IMR-90 (cell line): ENCODE data around the gene MRPS34. TPM values are rescaled to one million over a fixed set of nuclear protein-coding genes. Genes with fewer than 3 reads are reported as not detected.

Experiments used
- ATAC-seq: fragments of 200-7000 bp; cut with Tn5 transposase; 2 replicates; pipeline ENCODE4 v1.9.1; 2020; ENCODE audit warnings: low read depth, mild to moderate bottlenecking, moderate library complexity
- BruUV-seq: library from RNA; stranded (reverse); fragments of 400-500 nt; replicated peaks from 2 replicates; lab custom pipeline; 2021; lab: Mats Ljungman, UMichigan
- CTCF ChIA-PET: fragments of 300-600 bp; formaldehyde crosslinking; extraction: SDS; loops from one replicate; lab custom pipeline; 2021; ENCODE audit warnings: antibody characterized with exemption; lab: Yijun Ruan, JAX
- POLR2A ChIA-PET: fragments of 300-600 bp; sonication (Branson Sonifier 250); formaldehyde crosslinking; loops from one replicate; lab custom pipeline; 2022; ENCODE audit warnings: antibody characterized with exemption; ENCODE audit not compliant: unreplicated experiment; lab: Charles Lee
- DNase-seq: peaks from one replicate; pipeline ENCODE4 v3.0.0; 2013
- H2AFZ ChIP-seq: replicated peaks from 2 replicates; pipeline ENCODE3; 2013; ENCODE audit warnings: low read length, mild to moderate bottlenecking; ENCODE audit not compliant: poor library complexity
- H2AK5ac ChIP-seq: 2 replicates; pipeline ENCODE4 v1.6.1; 2013; ENCODE audit warnings: low read depth, low read length, inconsistent platforms
- H2AK9ac ChIP-seq: replicated peaks from 2 replicates; pipeline ENCODE3; 2013; ENCODE audit warnings: mild to moderate bottlenecking, low read depth, low read length, moderate library complexity; ENCODE audit not compliant: poor library complexity
- H2BK120ac ChIP-seq: 2 replicates; pipeline ENCODE4 v1.6.1; 2013; ENCODE audit warnings: low read depth, low read length, inconsistent platforms
- H2BK15ac ChIP-seq: 3 replicates; pipeline ENCODE4 v1.6.1; 2013; ENCODE audit warnings: low read depth, low read length, inconsistent platforms
- H2BK20ac ChIP-seq: 2 replicates; pipeline ENCODE4 v1.6.1; 2013; ENCODE audit warnings: low read depth, mild to moderate bottlenecking, inconsistent platforms, low read length, moderate library complexity
- H2BK5ac ChIP-seq: 2 replicates; pipeline ENCODE4 v1.6.1; 2013; ENCODE audit warnings: mild to moderate bottlenecking, low read depth, low read length, inconsistent platforms; ENCODE audit not compliant: poor library complexity, severe bottlenecking
- H3K14ac ChIP-seq: replicated peaks from 2 replicates; pipeline ENCODE4 v1.6.1; 2013; ENCODE audit warnings: low read depth, low read length, inconsistent platforms
- H3K18ac ChIP-seq: 2 replicates; pipeline ENCODE4 v1.6.1; 2013; ENCODE audit warnings: low read depth, low read length, control low read depth
- H3K23ac ChIP-seq: 2 replicates; pipeline ENCODE4 v1.6.1; 2013; ENCODE audit warnings: low read depth, low read length, inconsistent platforms
- H3K27ac ChIP-seq: 2 replicates; pipeline ENCODE4 v1.5.1; 2013; ENCODE audit warnings: mild to moderate bottlenecking, control low read depth, low read length; ENCODE audit not compliant: insufficient read depth
- H3K27me3 ChIP-seq: 2 replicates; pipeline ENCODE4 v1.6.1; 2013; ENCODE audit warnings: low read length; ENCODE audit not compliant: control insufficient read depth, insufficient read depth
- H3K36me3 ChIP-seq: 2 replicates; pipeline ENCODE4 v1.6.1; 2013; ENCODE audit warnings: low read length, mixed read lengths; ENCODE audit not compliant: control insufficient read depth, insufficient read depth
- H3K4ac ChIP-seq: 2 replicates; pipeline ENCODE4 v1.6.1; 2013; ENCODE audit warnings: low read depth, low read length, inconsistent platforms
- H3K4me1 ChIP-seq: 2 replicates; pipeline ENCODE4 v1.6.1; 2013; ENCODE audit warnings: low read length, mixed read lengths; ENCODE audit not compliant: control insufficient read depth, insufficient read depth
- H3K4me2 ChIP-seq: 2 replicates; pipeline ENCODE4 v1.6.1; 2013; ENCODE audit warnings: low read depth, mild to moderate bottlenecking, control low read depth, low read length, moderate library complexity
- H3K4me3 ChIP-seq: 2 replicates; pipeline ENCODE4 v1.5.1; 2013; ENCODE audit warnings: low read depth, mild to moderate bottlenecking, control low read depth, low read length, moderate library complexity; ENCODE audit not compliant: insufficient read depth
- H3K56ac ChIP-seq: 2 replicates; pipeline ENCODE4 v1.6.1; 2013; ENCODE audit warnings: low read length, inconsistent platforms; ENCODE audit not compliant: insufficient read depth; ENCODE audit errors: extremely low read depth
- H3K79me1 ChIP-seq, 2 experiments: 2 replicates each; pipeline ENCODE4 v1.6.1; 2013; ENCODE audit warnings: low read length in 2 of 2, inconsistent platforms in 1 of 2, low read depth in 1 of 2
- H3K9ac ChIP-seq: 2 replicates; pipeline ENCODE4 v1.6.1; 2013; ENCODE audit warnings: low read depth, low read length, control low read depth
- H3K9me1 ChIP-seq: 2 replicates; pipeline ENCODE4 v1.6.1; 2013; ENCODE audit warnings: low read length, inconsistent platforms; ENCODE audit not compliant: insufficient read depth
- H3K9me3 ChIP-seq: 2 replicates; pipeline ENCODE4 v1.6.1; 2013; ENCODE audit warnings: low read length; ENCODE audit not compliant: control insufficient read depth, insufficient read depth
- H4K20me1 ChIP-seq: 2 replicates; pipeline ENCODE4 v1.6.1; 2013; ENCODE audit warnings: low read length, inconsistent platforms; ENCODE audit not compliant: insufficient read depth
- H4K5ac ChIP-seq: 2 replicates; pipeline ENCODE4 v1.6.1; 2013; ENCODE audit warnings: mild to moderate bottlenecking, low read depth, low read length, control low read depth
- H4K8ac ChIP-seq, 2 experiments: 2 replicates each; pipeline ENCODE4 v1.6.1; 2013; ENCODE audit warnings: low read depth in 2 of 2, low read length in 2 of 2, control low read depth in 1 of 2, inconsistent platforms in 1 of 2
- H4K91ac ChIP-seq: 2 replicates; pipeline ENCODE4 v1.6.1; 2013; ENCODE audit warnings: low read depth, low read length, inconsistent platforms; ENCODE audit not compliant: insufficient read depth
- BHLHE40 ChIP-seq: fragments of 150-350 bp; IDR thresholded peaks from 2 replicates; pipeline ENCODE4 v1.6.1; 2016; ENCODE audit warnings: mild to moderate bottlenecking, low read depth, low read length
- CEBPB ChIP-seq: IDR thresholded peaks from 2 replicates; pipeline ENCODE4 v1.6.1; 2012; ENCODE audit warnings: low read depth, low read length, improper control_type of control experiment
- CHD1 ChIP-seq: IDR thresholded peaks from 2 replicates; pipeline ENCODE4 v1.6.1; 2012; ENCODE audit warnings: low read depth, low read length, improper control_type of control experiment
- FOS ChIP-seq: fragments of 150-350 bp; IDR thresholded peaks from 2 replicates; pipeline ENCODE4 v1.6.1; 2016; ENCODE audit warnings: low read depth, low read length
- MAFK ChIP-seq: IDR thresholded peaks from 2 replicates; pipeline ENCODE4 v1.6.1; 2012; ENCODE audit warnings: low read depth, low read length, improper control_type of control experiment
- MAZ ChIP-seq: IDR thresholded peaks from 2 replicates; pipeline ENCODE4 v1.6.1; 2012; ENCODE audit warnings: low read depth, mild to moderate bottlenecking, low read length, improper control_type of control experiment, moderate library complexity, borderline replicate concordance
- MXI1 ChIP-seq: IDR thresholded peaks from 2 replicates; pipeline ENCODE4 v1.6.1; 2012; ENCODE audit warnings: low read depth, mild to moderate bottlenecking, low read length, moderate library complexity, borderline replicate concordance
- NFE2L2 ChIP-seq: fragments of 150-350 bp; IDR thresholded peaks from 2 replicates; pipeline ENCODE4 v1.6.1; 2016; ENCODE audit warnings: low read depth, mild to moderate bottlenecking, low read length
- POLR2A ChIP-seq: IDR thresholded peaks from 2 replicates; pipeline ENCODE4 v1.6.1; 2012; ENCODE audit warnings: mild to moderate bottlenecking, low read depth, low read length
- RAD21 ChIP-seq: IDR thresholded peaks from 2 replicates; pipeline ENCODE4 v1.6.1; 2012; ENCODE audit warnings: low read length, improper control_type of control experiment
- RCOR1 ChIP-seq: IDR thresholded peaks from 2 replicates; pipeline ENCODE4 v1.6.1; 2012; ENCODE audit warnings: mild to moderate bottlenecking, low read length, improper control_type of control experiment; ENCODE audit not compliant: insufficient replicate concordance
- RFX5 ChIP-seq: IDR thresholded peaks from 2 replicates; pipeline ENCODE4 v1.8.0; 2012; ENCODE audit warnings: low read depth, mild to moderate bottlenecking, low read length, moderate library complexity
- SMC3 ChIP-seq: fragments of 150-350 bp; IDR thresholded peaks from 2 replicates; pipeline ENCODE4 v1.6.1; 2016; ENCODE audit warnings: low read depth, mild to moderate bottlenecking, antibody characterized with exemption, low read length, moderate library complexity
- WGBS, 2 experiments: methylation state at CpG; one replicate each; pipeline versions ENCODE4 v1.1.5 to v1.1.7; 2013; ENCODE audit warnings: missing lambda C conversion rate in 2 of 2; ENCODE audit not compliant: insufficient read length in 1 of 2; ENCODE audit errors: extremely low coverage in 2 of 2; 5-methylcytosine and 5-hydroxymethylcytosine counted together
- dilution Hi-C: fragments of 300-500 bp; cut with HindIII; formaldehyde crosslinking; loops from one replicate; pipeline ENCODE4 v1.14.3; 2018; ENCODE audit warnings: low sequenced_read_pairs; ENCODE audit not compliant: unreplicated experiment
- in situ Hi-C: fragments of 300-500 bp; cut with MboI; formaldehyde crosslinking; loops from 3 replicates; pipeline ENCODE4 v1.14.3; 2019; ENCODE audit warnings: low sequenced_read_pairs, inconsistent platforms, mixed read lengths
- intact Hi-C: fragments of 100-400 bp; cut with micrococcal nuclease; formaldehyde crosslinking; loops from 2 replicates; pipeline ENCODE4 v1.10.0; 2022
- polyA plus RNA-seq, 3 experiments: library from polyadenylated mRNA; depleted of rRNA; stranded (reverse); fragments of >200 nt; gene quantifications; 2 replicates each; pipeline ENCODE4 v1.2.3, GENCODE V29; 2012; ENCODE audit warnings: low replicate concordance in 1 of 3
- total RNA-seq: library from RNA; depleted of rRNA; stranded (reverse); fragments of >200 nt; gene quantifications from 2 replicates; pipeline ENCODE4 v1.2.3, GENCODE V29; 2012
- TF ChIP-seq, protein P1 (sequence below): fragments of 150-350 bp; IDR thresholded peaks from 2 replicates; pipeline ENCODE4 v1.6.1; 2017; ENCODE audit warnings: mild to moderate bottlenecking, antibody characterized with exemption, low read length, low read depth
- TF ChIP-seq, protein P2 (sequence below): conservative IDR thresholded peaks from 2 replicates; pipeline ENCODE4 v1.5.1; 2012; ENCODE audit warnings: mild to moderate bottlenecking, low read depth, low read length, improper control_type of control experiment
- TF ChIP-seq, protein P3 (sequence below): fragments of 150-350 bp; IDR thresholded peaks from 2 replicates; pipeline ENCODE4 v1.6.1; 2016; ENCODE audit warnings: low read depth, mild to moderate bottlenecking, low read length, moderate library complexity, borderline replicate concordance

Gene MRPS34
- total and polyA plus RNA-seq, 2 of the 4 experiments (the other 2 are of a cell fraction), result 68.5 to 80.4 TPM

DNA sequence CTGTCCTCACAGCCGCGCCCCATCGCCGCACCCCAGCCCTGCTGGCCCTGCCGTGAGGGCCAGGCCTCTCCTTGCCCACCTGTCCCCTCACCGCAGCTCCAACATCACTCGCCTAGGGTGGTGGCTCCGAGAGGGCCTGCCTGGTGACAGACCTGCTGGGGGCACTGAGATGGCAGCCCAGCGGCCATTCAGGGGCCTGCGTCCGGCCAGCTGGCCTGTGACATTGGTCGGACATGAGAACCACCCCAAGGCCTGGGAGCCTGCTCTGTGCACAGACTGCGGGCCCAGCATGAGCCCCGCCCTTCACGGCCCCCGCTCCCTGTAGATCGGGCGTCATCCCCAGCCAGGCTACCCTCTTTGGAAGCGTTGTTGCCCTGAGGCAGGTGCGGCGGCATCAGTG, 13.4 kb downstream of the MRPS34 start:
- WGBS, 2 experiments, result 97% methylated on average over 10 of the region's 21 CpGs; no CpG with 5 or more reads in 1 of the 2 experiments
- no peak overlapping the region for H2AK5ac ChIP-seq
- ATAC-seq, result no peak
- no TSS peak for BruUV-seq
- H2AFZ ChIP-seq, result no peak overlapping the region
- no peak overlapping the region for H2BK120ac ChIP-seq
- peaks cover 64% of the 10 kb centered on the region for H3K36me3 ChIP-seq
- no peak overlapping the region for H2AK9ac ChIP-seq
- TF ChIP-seq, protein P1, sequence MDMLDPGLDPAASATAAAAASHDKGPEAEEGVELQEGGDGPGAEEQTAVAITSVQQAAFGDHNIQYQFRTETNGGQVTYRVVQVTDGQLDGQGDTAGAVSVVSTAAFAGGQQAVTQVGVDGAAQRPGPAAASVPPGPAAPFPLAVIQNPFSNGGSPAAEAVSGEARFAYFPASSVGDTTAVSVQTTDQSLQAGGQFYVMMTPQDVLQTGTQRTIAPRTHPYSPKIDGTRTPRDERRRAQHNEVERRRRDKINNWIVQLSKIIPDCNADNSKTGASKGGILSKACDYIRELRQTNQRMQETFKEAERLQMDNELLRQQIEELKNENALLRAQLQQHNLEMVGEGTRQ, result no peak
- no peak for TF ChIP-seq RCOR1
- no peak for TF ChIP-seq FOS
- TF ChIP-seq POLR2A, result no peak
- TF ChIP-seq SMC3, result no peak
- TF ChIP-seq RAD21, result no peak
- no peak for TF ChIP-seq NFE2L2
- no peak for TF ChIP-seq MAZ
- TF ChIP-seq RFX5, result no peak
- no peak for TF ChIP-seq MXI1
- no peak for TF ChIP-seq BHLHE40
- no peak for TF ChIP-seq MAFK
- no peak for TF ChIP-seq CHD1
- no peak for TF ChIP-seq CEBPB
- TF ChIP-seq, protein P2, sequence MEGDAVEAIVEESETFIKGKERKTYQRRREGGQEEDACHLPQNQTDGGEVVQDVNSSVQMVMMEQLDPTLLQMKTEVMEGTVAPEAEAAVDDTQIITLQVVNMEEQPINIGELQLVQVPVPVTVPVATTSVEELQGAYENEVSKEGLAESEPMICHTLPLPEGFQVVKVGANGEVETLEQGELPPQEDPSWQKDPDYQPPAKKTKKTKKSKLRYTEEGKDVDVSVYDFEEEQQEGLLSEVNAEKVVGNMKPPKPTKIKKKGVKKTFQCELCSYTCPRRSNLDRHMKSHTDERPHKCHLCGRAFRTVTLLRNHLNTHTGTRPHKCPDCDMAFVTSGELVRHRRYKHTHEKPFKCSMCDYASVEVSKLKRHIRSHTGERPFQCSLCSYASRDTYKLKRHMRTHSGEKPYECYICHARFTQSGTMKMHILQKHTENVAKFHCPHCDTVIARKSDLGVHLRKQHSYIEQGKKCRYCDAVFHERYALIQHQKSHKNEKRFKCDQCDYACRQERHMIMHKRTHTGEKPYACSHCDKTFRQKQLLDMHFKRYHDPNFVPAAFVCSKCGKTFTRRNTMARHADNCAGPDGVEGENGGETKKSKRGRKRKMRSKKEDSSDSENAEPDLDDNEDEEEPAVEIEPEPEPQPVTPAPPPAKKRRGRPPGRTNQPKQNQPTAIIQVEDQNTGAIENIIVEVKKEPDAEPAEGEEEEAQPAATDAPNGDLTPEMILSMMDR, result no peak
- TF ChIP-seq, protein P3, sequence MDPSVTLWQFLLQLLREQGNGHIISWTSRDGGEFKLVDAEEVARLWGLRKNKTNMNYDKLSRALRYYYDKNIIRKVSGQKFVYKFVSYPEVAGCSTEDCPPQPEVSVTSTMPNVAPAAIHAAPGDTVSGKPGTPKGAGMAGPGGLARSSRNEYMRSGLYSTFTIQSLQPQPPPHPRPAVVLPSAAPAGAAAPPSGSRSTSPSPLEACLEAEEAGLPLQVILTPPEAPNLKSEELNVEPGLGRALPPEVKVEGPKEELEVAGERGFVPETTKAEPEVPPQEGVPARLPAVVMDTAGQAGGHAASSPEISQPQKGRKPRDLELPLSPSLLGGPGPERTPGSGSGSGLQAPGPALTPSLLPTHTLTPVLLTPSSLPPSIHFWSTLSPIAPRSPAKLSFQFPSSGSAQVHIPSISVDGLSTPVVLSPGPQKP, result no peak
- H4K20me1 ChIP-seq, result no peaks in the 10 kb centered on the region
- H3K27me3 ChIP-seq, result no peaks in the 10 kb centered on the region
- no peak overlapping the region for H3K27ac ChIP-seq
- H3K9me3 ChIP-seq, result no peaks in the 10 kb centered on the region
- H2BK5ac ChIP-seq, result no peak overlapping the region
- no peak overlapping the region for H3K4me3 ChIP-seq
- H2BK15ac ChIP-seq, result no peak overlapping the region
- ChIA-PET CTCF (no interaction called here), POLR2A (no interaction called here)
- H4K5ac ChIP-seq, result no peak overlapping the region
- no peak overlapping the region for H3K18ac ChIP-seq
- no peaks in the 10 kb centered on the region for H3K4me1 ChIP-seq
- dilution Hi-C loops (no loop called here), in situ Hi-C loops (no loop called here), intact Hi-C loops (no loop called here)
- H3K23ac ChIP-seq, result no peak overlapping the region
- H3K9me1 ChIP-seq, result no peaks in the 10 kb centered on the region
- H3K79me1 ChIP-seq, result 0 out of 4 replicates have a peak, but pooled peaks cover 0 to 4% of the 10 kb centered on the region in 2 experiments
- H3K14ac ChIP-seq, result no peak overlapping the region
- H4K91ac ChIP-seq, result no peak overlapping the region
- no peak overlapping the region for H3K56ac ChIP-seq
- H4K8ac ChIP-seq, result no peak overlapping the region
- H2BK20ac ChIP-seq, result no peak overlapping the region
- DNase-seq, result no peak
- H3K4ac ChIP-seq, result no peak overlapping the region
- no peak overlapping the region for H3K9ac ChIP-seq
- no peak overlapping the region for H3K4me2 ChIP-seq
